AG04450 (cell line): Measurements from ENCODE around the gene ZNF318. TPM values are rescaled to one million over a fixed set of nuclear protein-coding genes. Genes with fewer than 3 reads are reported as not detected.
A peak's percentile ranks its signal among the peaks of the same experiment; 100 is the strongest.

ENCODE experiments used
- CTCF ChIA-PET: fragments of 300-600, 350-600 bp; formaldehyde crosslinking; extraction: SDS; loops from one replicate; lab custom pipeline; 2022; ENCODE audit warnings: antibody characterized with exemption, inconsistent platforms; lab: Charles Lee
- POLR2A ChIA-PET: fragments of 350-600 bp; formaldehyde crosslinking; extraction: SDS; loops from one replicate; lab custom pipeline; 2021; ENCODE audit warnings: antibody characterized with exemption, inconsistent platforms; lab: Yijun Ruan, JAX
- DNase-seq: peaks from one replicate; pipeline ENCODE4 v3.0.0-alpha.2; 2011; ENCODE audit warnings: low read depth, low spot score
- H3K27ac ChIP-seq: one replicate; pipeline ENCODE4 v1.5.1; 2012; ENCODE audit warnings: low read depth, low read length, control low read depth
- H3K27me3 ChIP-seq: one replicate; pipeline ENCODE4 v1.6.0; 2012; ENCODE audit warnings: low read length; ENCODE audit not compliant: control insufficient read depth, insufficient read depth
- H3K4me3 ChIP-seq: 2 replicates; pipeline ENCODE4 v1.5.1; 2011; ENCODE audit warnings: mild to moderate bottlenecking, low read depth, low read length, control low read depth
- H3K9me3 ChIP-seq: 2 replicates; pipeline ENCODE4 v1.5.1; 2012; ENCODE audit warnings: low read length; ENCODE audit not compliant: control insufficient read depth, insufficient read depth
- CTCF ChIP-seq: IDR thresholded peaks from 2 replicates; pipeline ENCODE4 v1.5.1; 2011; ENCODE audit warnings: low read depth, low read length, control low read depth, inconsistent platforms
- polyA plus RNA-seq: library from polyadenylated mRNA; depleted of rRNA; stranded (reverse); fragments of >200 nt; gene quantifications from 2 replicates; pipeline ENCODE4 v1.2.3, GENCODE V29; 2011

ZNF318 gene
- polyA plus RNA-seq, 1 experiment = 14.9 TPM

- POLR2A ChIA-PET = no interaction called here
- DNase-seq = no peak
These were observed 61.1 kb downstream of the ZNF318 start, which contains the start of gene CRIP3 for GRCh38 chr6:43308101-43308989. Gene CRIP3 (minus strand): TSS chr6:43308826. CDS start chr6:43308792, 34 bp downstream.

DNA sequence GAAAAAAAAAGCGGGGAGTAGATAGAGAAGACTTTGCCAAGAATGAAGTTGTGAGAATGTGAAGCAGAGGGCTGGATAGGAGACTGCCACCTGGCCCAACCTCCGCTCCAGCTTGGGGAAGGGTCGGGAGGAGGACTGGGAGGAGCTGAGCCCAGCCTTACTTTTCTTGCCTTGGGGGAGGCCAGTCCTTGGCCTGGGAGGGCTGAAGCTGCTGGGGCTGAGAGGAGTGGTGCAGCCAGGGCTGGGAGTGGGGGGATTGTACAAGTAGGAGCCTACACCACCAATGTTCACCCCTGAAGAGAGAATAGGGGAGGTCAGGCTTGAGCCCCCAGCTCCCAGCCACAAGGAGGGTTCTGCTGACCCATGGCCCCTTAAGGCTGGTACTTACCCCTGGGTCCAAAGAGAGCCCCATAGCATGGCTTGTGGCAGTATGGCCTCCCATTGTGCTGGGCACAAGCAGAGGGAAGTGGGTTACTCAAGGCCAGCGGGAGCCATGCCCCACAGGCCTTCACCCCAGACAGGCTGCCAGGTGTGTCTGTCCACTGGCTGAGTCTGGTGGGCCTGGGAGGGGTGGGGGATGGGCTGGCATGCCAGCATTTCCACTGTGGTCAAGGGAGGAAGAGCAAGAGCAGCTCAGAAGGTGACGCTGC lies 61.9 kb downstream of the ZNF318 start:
- Histone ChIP-seq H3K27me3 (peaks cover 31% of the 10 kb centered on the region), H3K4me3 (no peak overlapping the region), H3K9me3 (no peaks in the 10 kb centered on the region; the same call in 1 of the 2 replicates), H3K27ac (no peak overlapping the region)
- CTCF ChIA-PET = interaction anchor here (1.4 kb wide), 1 partner anchor 27 kb away, joined by 6 read pairs; no protein-coding TSS in a partner anchor
- DNase-seq = no peak
- POLR2A ChIA-PET = no interaction called here
- TF ChIP-seq CTCF = no peak

More at GRCh38 chr6:43308101-43308989, 61.1 kb downstream of the ZNF318 start, which contains the start of gene CRIP3:
- TF ChIP-seq CTCF = peak; percentile 33
- no peaks in the 10 kb centered on the region; the same call in 1 of the 2 replicates for H3K9me3 ChIP-seq
- CTCF ChIA-PET = interaction anchor here (1.8 kb wide), 1 partner anchor 27 kb away, joined by 4 read pairs; no protein-coding TSS in a partner anchor
- peak within 1 kb of the TSS; percentile 31 for H3K4me3 ChIP-seq
- H3K27me3 ChIP-seq = peaks cover 36% of the 10 kb centered on the region
- no peak within 1 kb of the TSS for H3K27ac ChIP-seq

GRCh38 chr6:43306086-43306485 lies 63.4 kb downstream of the ZNF318 start:
- ChIA-PET POLR2A (no interaction called here), CTCF (interaction anchor here (1.1 kb wide), 1 partner anchor 81 kb away, joined by 3 read pairs; no protein-coding TSS in a partner anchor)
- no peak for TF ChIP-seq CTCF
- Histone ChIP-seq H3K27me3 (peaks cover 42% of the 10 kb centered on the region), H3K9me3 (no peaks in the 10 kb centered on the region; the same call in 1 of the 2 replicates), H3K4me3 (no peak overlapping the region), H3K27ac (no peak overlapping the region)
- DNase-seq = no peak

DNA sequence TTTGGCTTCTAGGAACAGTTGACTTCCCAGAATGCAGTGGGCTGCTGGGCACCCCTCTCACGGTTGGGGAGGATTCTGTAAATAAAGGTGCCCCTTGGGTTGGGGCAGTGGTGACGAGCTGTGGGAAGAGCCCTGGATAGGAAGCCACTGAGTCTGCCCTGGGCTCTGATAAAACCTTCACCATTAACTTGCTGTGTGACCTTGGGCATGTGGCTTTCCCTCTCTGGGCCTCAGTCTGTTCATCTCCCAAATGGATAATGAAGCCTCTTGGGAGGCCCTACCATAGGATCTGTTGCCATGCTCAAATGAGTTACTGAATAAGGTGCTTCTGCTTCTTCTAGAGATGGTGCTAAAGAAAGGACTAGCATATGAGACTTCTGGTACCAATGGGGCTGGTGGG lies 64.6 kb downstream of the ZNF318 start:
- Histone ChIP-seq H3K27me3 (peaks cover 45% of the 10 kb centered on the region), H3K9me3 (no peaks in the 10 kb centered on the region; the same call in 1 of the 2 replicates), H3K27ac (no peak overlapping the region), H3K4me3 (no peak overlapping the region)
- DNase-seq = no peak
- ChIA-PET CTCF (no interaction called here), POLR2A (no interaction called here)
- no peak for TF ChIP-seq CTCF

DNA sequence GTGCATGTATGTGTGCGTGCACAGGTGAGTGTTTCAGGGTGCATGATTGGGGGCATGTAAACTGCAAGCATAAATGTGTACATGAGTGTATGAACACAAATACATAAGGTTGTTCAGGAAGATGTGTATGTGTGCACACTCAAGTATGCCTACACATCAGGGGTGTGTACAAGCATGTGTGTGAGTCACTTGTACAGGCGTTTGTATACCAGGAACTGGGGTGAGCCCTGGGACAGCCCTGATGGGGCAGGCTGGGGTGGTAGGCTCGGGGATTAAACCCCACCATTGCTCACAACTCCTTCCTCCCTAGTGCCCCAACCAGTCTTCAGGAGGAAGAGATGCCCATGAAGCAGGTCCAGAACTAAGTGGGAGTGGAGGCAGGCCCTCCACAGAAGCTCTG lies 65.1 kb downstream of the ZNF318 start:
- CTCF ChIA-PET = no interaction called here
- peaks cover 48% of the 10 kb centered on the region for H3K27me3 ChIP-seq
- no peak for TF ChIP-seq CTCF

More for the DNA sequence above, 65.1 kb downstream of the ZNF318 start:
- Histone ChIP-seq H3K27ac (no peak overlapping the region), H3K4me3 (no peak overlapping the region), H3K9me3 (no peaks in the 10 kb centered on the region; the same call in 1 of the 2 replicates)
- POLR2A ChIA-PET = no interaction called here
- DNase-seq = no peak
